HepG2 (cell line): ENCODE measurements around the gene SLC34A3. TPM values are rescaled to one million over a fixed set of nuclear protein-coding genes. Genes with fewer than 3 reads are reported as not detected.

ENCODE experiments used
- GATA4 ChIP-seq: sonication (generic); IDR thresholded peaks from 2 replicates; pipeline ENCODE4 v1.6.1; 2016; ENCODE audit warnings: antibody characterized with exemption, low read depth, borderline replicate concordance
- KLF6 ChIP-seq: IDR thresholded peaks from 2 replicates; pipeline ENCODE4 v1.8.0; 2016; ENCODE audit warnings: missing biosample characterization, missing genetic modification reagents
- LCORL ChIP-seq, 2 experiments: fragments of 450-650 bp in 1 of 2; sonication (generic) in 1 of 2; formaldehyde crosslinking in 1 of 2; IDR thresholded peaks; 2 replicates each; pipeline versions ENCODE4 v1.5.0 to v1.6.1; 2017 to 2020; ENCODE audit warnings: antibody characterized with exemption in 1 of 2, missing genetic modification reagents in 1 of 2
- NCOA2 ChIP-seq: sonication (generic); formaldehyde crosslinking; IDR thresholded peaks from 2 replicates; pipeline ENCODE4 v1.8.0; 2022; ENCODE audit warnings: inconsistent platforms
- SALL1 ChIP-seq: sonication (generic); formaldehyde crosslinking; IDR thresholded peaks from 2 replicates; pipeline ENCODE4 v1.8.0; 2022; ENCODE audit warnings: mild to moderate bottlenecking, missing genetic modification reagents
- ZNF256 ChIP-seq: sonication (generic); formaldehyde crosslinking; conservative IDR thresholded peaks from 2 replicates; pipeline ENCODE4 v1.4.0; 2020; ENCODE audit warnings: missing genetic modification reagents
- ZNF350 ChIP-seq: sonication (generic); formaldehyde crosslinking; IDR thresholded peaks from 2 replicates; pipeline ENCODE4 v1.4.0; 2020; ENCODE audit warnings: mild to moderate bottlenecking, low read depth, missing genetic modification reagents, borderline replicate concordance
- ZNF589 ChIP-seq: sonication (generic); formaldehyde crosslinking; conservative IDR thresholded peaks from 2 replicates; pipeline ENCODE4 v1.8.0; 2022; ENCODE audit warnings: mild to moderate bottlenecking, moderate library complexity, missing genetic modification reagents
- ZNF773 ChIP-seq: sonication (generic); formaldehyde crosslinking; IDR thresholded peaks from 2 replicates; pipeline ENCODE4 v1.4.0; 2020; ENCODE audit warnings: missing genetic modification reagents, borderline replicate concordance
- ZNF781 ChIP-seq: sonication (generic); formaldehyde crosslinking; IDR thresholded peaks from 2 replicates; pipeline ENCODE4 v1.5.1; 2020; ENCODE audit warnings: borderline replicate concordance, mild to moderate bottlenecking, missing genetic modification reagents; ENCODE audit errors: not compliant biosample characterization
- ZNF839 ChIP-seq: sonication (generic); formaldehyde crosslinking; IDR thresholded peaks from 2 replicates; pipeline ENCODE4 v1.4.0; 2020; ENCODE audit warnings: missing genetic modification reagents, mild to moderate bottlenecking, borderline replicate concordance
- polyA plus RNA-seq, 8 experiments: library from polyadenylated mRNA; depleted of rRNA in 3 of 8; stranded (reverse) in 7 of 8; unstranded in 1 of 8; fragments of >200 nt; fragmentation: Illumina TruSeq in 4 of 8; extraction: Trizol in 4 of 8; gene quantifications; 2 replicates each; pipeline versions ENCODE4 v1.2.1 to v1.2.3, GENCODE V29; 2011 to 2016; ENCODE audit warnings: low read depth in 4 of 8, missing spikeins in 1 of 8, mixed read lengths in 1 of 8; ENCODE audit not compliant: insufficient read depth in 1 of 8
- total RNA-seq, 5 experiments: library from RNA; depleted of rRNA; stranded (reverse); fragments of >200 nt; fragmentation: Illumina TruSeq; extraction: Trizol; gene quantifications; 2 replicates each; pipeline ENCODE4 v1.2.3, GENCODE V29; 2016; ENCODE audit warnings: low read depth in 1 of 5
- TF ChIP-seq, protein P1 (sequence below): sonication (generic); formaldehyde crosslinking; IDR thresholded peaks from 2 replicates; pipeline ENCODE4 v1.9.0; 2021; ENCODE audit warnings: mild to moderate bottlenecking, missing genetic modification reagents
- TF ChIP-seq, protein P2 (sequence below): sonication (generic); formaldehyde crosslinking; IDR thresholded peaks from 2 replicates; pipeline ENCODE4 v1.4.0; 2020; ENCODE audit warnings: missing genetic modification reagents, borderline replicate concordance
- TF ChIP-seq, protein P3 (sequence below): sonication (generic); formaldehyde crosslinking; conservative IDR thresholded peaks from 2 replicates; pipeline ENCODE4 v1.4.0; 2020; ENCODE audit warnings: mild to moderate bottlenecking, missing genetic modification reagents, moderate library complexity
- TF ChIP-seq, protein P4 (sequence below): sonication (generic); formaldehyde crosslinking; IDR thresholded peaks from 2 replicates; pipeline ENCODE4 v1.8.0; 2022; ENCODE audit warnings: mild to moderate bottlenecking, missing genetic modification reagents, borderline replicate concordance

The SLC34A3 gene
- total and polyA plus RNA-seq, 2 of the 13 experiments (the other 11 are each of a cell fraction or from before 2014, with no cell fraction given), result 0.07 to 1.0 TPM

DNA sequence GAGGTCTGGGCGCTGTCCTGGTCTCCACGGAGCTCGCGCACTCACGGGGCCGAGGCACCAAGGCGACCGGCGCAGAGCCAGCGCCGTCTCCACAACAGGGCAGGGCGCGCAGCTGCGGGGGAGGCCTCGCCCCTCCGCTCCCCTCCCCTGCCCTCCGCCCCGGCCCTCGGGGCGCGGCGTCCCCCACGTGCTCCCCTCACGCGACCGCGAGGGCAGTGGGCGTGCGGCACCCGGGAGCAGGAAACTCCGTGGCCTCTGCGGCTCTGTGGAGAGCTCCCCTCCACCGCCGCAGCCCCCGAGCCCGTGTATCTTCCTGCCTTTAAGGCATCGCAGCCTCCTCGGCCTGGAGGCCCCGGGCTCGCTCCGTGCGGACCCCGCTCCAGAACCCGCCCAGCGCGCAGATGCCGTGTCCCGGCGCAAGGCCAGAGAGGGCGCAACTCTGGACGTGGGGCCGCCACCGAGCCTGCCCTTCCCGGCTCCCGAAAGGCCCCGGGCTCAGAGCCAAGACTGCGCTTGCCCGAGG, 9.7 kb downstream of the SLC34A3 start (continued):
- no peak; the same call in 1 of the 2 replicates for TF ChIP-seq ZNF350 (CRISPR knock-in tag)
- TF ChIP-seq NCOA2 (CRISPR knock-in tag), result peak; percentile 26; the same call in 1 of the 2 replicates
- no peak for TF ChIP-seq LCORL (IDR thresholded peaks at IDR 0.05)
- peak; percentile 59; the same call in 1 of the 2 replicates for TF ChIP-seq LCORL (CRISPR knock-in tag; IDR thresholded peaks at IDR 0.05)
- peak; percentile 72 for TF ChIP-seq ZNF781 (CRISPR knock-in tag)
- TF ChIP-seq ZNF589 (CRISPR knock-in tag), result 0 out of 2 replicates have a peak, but pooled peaks have one; percentile 43
- peak; percentile 72 for TF ChIP-seq SALL1 (CRISPR knock-in tag)
- TF ChIP-seq, protein P1, sequence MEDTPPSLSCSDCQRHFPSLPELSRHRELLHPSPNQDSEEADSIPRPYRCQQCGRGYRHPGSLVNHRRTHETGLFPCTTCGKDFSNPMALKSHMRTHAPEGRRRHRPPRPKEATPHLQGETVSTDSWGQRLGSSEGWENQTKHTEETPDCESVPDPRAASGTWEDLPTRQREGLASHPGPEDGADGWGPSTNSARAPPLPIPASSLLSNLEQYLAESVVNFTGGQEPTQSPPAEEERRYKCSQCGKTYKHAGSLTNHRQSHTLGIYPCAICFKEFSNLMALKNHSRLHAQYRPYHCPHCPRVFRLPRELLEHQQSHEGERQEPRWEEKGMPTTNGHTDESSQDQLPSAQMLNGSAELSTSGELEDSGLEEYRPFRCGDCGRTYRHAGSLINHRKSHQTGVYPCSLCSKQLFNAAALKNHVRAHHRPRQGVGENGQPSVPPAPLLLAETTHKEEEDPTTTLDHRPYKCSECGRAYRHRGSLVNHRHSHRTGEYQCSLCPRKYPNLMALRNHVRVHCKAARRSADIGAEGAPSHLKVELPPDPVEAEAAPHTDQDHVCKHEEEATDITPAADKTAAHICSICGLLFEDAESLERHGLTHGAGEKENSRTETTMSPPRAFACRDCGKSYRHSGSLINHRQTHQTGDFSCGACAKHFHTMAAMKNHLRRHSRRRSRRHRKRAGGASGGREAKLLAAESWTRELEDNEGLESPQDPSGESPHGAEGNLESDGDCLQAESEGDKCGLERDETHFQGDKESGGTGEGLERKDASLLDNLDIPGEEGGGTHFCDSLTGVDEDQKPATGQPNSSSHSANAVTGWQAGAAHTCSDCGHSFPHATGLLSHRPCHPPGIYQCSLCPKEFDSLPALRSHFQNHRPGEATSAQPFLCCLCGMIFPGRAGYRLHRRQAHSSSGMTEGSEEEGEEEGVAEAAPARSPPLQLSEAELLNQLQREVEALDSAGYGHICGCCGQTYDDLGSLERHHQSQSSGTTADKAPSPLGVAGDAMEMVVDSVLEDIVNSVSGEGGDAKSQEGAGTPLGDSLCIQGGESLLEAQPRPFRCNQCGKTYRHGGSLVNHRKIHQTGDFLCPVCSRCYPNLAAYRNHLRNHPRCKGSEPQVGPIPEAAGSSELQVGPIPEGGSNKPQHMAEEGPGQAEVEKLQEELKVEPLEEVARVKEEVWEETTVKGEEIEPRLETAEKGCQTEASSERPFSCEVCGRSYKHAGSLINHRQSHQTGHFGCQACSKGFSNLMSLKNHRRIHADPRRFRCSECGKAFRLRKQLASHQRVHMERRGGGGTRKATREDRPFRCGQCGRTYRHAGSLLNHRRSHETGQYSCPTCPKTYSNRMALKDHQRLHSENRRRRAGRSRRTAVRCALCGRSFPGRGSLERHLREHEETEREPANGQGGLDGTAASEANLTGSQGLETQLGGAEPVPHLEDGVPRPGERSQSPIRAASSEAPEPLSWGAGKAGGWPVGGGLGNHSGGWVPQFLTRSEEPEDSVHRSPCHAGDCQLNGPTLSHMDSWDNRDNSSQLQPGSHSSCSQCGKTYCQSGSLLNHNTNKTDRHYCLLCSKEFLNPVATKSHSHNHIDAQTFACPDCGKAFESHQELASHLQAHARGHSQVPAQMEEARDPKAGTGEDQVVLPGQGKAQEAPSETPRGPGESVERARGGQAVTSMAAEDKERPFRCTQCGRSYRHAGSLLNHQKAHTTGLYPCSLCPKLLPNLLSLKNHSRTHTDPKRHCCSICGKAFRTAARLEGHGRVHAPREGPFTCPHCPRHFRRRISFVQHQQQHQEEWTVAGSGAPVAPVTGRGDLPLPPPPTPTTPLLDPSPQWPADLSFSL (CRISPR knock-in tag), result no peak
- 0 out of 2 replicates have a peak, but pooled peaks have one; percentile 24 for TF ChIP-seq ZNF256 (CRISPR knock-in tag)
- TF ChIP-seq GATA4, result no peak
- peak; percentile 59; the same call in 1 of the 2 replicates for TF ChIP-seq ZNF773 (CRISPR knock-in tag)
- TF ChIP-seq, protein P2, sequence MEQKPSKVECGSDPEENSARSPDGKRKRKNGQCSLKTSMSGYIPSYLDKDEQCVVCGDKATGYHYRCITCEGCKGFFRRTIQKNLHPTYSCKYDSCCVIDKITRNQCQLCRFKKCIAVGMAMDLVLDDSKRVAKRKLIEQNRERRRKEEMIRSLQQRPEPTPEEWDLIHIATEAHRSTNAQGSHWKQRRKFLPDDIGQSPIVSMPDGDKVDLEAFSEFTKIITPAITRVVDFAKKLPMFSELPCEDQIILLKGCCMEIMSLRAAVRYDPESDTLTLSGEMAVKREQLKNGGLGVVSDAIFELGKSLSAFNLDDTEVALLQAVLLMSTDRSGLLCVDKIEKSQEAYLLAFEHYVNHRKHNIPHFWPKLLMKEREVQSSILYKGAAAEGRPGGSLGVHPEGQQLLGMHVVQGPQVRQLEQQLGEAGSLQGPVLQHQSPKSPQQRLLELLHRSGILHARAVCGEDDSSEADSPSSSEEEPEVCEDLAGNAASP (CRISPR knock-in tag), result peak; percentile 59; the same call in 1 of the 2 replicates
- TF ChIP-seq, protein P3, sequence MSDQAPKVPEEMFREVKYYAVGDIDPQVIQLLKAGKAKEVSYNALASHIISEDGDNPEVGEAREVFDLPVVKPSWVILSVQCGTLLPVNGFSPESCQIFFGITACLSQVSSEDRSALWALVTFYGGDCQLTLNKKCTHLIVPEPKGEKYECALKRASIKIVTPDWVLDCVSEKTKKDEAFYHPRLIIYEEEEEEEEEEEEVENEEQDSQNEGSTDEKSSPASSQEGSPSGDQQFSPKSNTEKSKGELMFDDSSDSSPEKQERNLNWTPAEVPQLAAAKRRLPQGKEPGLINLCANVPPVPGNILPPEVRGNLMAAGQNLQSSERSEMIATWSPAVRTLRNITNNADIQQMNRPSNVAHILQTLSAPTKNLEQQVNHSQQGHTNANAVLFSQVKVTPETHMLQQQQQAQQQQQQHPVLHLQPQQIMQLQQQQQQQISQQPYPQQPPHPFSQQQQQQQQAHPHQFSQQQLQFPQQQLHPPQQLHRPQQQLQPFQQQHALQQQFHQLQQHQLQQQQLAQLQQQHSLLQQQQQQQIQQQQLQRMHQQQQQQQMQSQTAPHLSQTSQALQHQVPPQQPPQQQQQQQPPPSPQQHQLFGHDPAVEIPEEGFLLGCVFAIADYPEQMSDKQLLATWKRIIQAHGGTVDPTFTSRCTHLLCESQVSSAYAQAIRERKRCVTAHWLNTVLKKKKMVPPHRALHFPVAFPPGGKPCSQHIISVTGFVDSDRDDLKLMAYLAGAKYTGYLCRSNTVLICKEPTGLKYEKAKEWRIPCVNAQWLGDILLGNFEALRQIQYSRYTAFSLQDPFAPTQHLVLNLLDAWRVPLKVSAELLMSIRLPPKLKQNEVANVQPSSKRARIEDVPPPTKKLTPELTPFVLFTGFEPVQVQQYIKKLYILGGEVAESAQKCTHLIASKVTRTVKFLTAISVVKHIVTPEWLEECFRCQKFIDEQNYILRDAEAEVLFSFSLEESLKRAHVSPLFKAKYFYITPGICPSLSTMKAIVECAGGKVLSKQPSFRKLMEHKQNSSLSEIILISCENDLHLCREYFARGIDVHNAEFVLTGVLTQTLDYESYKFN (CRISPR knock-in tag), result no peak; the same call in 1 of the 2 replicates
- TF ChIP-seq, protein P4, sequence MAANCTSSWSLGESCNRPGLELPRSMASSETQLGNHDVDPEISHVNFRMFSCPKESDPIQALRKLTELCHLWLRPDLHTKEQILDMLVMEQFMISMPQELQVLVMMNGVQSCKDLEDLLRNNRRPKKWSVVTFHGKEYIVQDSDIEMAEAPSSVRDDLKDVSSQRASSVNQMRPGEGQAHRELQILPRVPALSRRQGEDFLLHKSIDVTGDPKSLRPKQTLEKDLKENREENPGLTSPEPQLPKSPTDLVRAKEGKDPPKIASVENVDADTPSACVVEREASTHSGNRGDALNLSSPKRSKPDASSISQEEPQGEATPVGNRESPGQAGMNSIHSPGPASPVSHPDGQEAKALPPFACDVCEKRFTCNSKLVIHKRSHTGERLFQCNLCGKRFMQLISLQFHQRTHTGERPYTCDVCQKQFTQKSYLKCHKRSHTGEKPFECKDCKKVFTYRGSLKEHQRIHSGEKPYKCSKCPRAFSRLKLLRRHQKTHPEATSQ (CRISPR knock-in tag), result 0 out of 2 replicates have a peak, but pooled peaks have one; percentile 24
- TF ChIP-seq KLF6 (CRISPR knock-in tag), result peak; percentile 57
- peak; percentile 86; the same call in 1 of the 2 replicates for TF ChIP-seq ZNF839 (CRISPR knock-in tag)
